ENCODE data around the gene FUBP1.

DNA sequence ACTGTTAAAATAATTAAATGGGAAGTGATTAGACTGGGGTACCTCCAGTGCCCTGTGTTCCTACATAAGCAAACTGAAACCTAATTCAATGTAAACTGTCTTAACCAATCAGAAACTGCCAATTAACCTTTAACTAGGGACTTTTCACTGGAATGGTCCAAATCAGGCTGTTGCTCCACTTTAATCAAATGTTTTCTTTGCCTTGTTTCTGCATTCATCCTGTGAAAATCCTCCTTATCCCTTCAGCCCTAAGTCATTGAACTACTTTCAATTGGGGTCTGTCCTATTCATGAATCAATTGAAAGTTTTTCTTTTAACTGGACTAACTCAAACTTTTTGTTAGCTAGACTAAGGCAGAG lies 5.1 kb upstream of the FUBP1 start:
- no peak for TF ChIP-seq JUN (IDR thresholded peaks at IDR 0.05; ENCODE audit: borderline replicate concordance, insufficient read depth, insufficient read length, low read depth)
- no peak for TF ChIP-seq EZH2 (IDR thresholded peaks at IDR 0.05; ENCODE audit: borderline replicate concordance, low read depth, low read length, severe bottlenecking)
- TF ChIP-seq, protein P1, sequence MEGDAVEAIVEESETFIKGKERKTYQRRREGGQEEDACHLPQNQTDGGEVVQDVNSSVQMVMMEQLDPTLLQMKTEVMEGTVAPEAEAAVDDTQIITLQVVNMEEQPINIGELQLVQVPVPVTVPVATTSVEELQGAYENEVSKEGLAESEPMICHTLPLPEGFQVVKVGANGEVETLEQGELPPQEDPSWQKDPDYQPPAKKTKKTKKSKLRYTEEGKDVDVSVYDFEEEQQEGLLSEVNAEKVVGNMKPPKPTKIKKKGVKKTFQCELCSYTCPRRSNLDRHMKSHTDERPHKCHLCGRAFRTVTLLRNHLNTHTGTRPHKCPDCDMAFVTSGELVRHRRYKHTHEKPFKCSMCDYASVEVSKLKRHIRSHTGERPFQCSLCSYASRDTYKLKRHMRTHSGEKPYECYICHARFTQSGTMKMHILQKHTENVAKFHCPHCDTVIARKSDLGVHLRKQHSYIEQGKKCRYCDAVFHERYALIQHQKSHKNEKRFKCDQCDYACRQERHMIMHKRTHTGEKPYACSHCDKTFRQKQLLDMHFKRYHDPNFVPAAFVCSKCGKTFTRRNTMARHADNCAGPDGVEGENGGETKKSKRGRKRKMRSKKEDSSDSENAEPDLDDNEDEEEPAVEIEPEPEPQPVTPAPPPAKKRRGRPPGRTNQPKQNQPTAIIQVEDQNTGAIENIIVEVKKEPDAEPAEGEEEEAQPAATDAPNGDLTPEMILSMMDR (IDR thresholded peaks at IDR 0.05; ENCODE audit: extremely low read depth in 1 of 2, insufficient read depth in 1 of 2, low read depth in 1 of 2, low read length in 2 of 2): no peak
